ENCODE results near the gene CEACAM19.
"Not testable (repeated sequence)": the region's sequence is repeated elsewhere in the genome, so short reads cannot be mapped to it uniquely, and the experiment has no call there.

Gene CEACAM19, protein sequence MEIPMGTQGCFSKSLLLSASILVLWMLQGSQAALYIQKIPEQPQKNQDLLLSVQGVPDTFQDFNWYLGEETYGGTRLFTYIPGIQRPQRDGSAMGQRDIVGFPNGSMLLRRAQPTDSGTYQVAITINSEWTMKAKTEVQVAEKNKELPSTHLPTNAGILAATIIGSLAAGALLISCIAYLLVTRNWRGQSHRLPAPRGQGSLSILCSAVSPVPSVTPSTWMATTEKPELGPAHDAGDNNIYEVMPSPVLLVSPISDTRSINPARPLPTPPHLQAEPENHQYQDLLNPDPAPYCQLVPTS

GRCh38 chr19:44671400-44671799 lies at the start of gene CEACAM19:
TSS of gene CEACAM19 (plus strand) at chr19:44671482. CDS start at chr19:44671932, 450 bp downstream.
- DNase-seq (ENCODE audit: low spot score): no peak

DNA sequence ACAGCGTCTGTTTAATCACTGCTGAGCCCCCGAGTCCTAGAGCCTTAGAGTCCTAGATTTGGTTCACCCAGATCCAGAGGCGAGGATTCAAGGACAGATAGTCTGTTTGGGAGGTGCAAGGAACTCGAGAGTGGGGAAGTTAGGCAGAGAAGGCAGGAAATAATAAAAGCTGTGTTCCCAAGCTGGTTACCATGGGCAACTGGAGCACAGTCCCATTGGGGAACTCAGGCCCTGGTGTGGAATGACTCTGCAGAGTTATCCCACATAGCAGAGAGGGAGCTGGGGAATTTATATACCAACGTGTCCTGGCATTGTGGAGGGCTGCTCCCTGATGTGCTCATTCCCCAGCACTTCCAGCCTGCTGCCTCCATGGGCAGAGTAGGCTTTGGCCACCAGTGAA lies 48.2 kb upstream of the CEACAM19 start:
- no peak for DNase-seq (ENCODE audit: low spot score)

DNA sequence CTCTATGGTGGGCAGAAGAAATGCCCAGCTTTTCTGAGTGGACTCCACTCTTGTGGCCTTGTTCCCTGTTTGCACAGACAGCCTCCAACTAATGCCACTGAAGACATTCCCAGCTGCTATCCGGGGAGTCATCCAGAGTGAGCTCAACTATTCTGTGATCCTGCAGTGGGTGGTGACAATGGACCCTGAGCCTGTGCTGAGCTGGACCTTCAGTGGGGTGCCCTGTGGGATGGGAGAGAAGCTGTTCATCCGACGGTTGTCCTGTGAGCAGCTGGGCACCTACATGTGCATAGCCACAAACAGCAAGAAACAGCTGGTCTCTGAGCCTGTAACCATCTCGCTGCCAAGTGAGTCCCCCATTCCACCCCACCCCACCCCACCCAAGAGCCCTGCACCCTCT lies 47.7 kb upstream of the CEACAM19 start:
- no peak for DNase-seq (ENCODE audit: low spot score)

- no peak for DNase-seq (ENCODE audit: low spot score)
Observed at GRCh38 chr19:44624840-44625354, 46.4 kb upstream of the CEACAM19 start.

- not testable (repeated sequence) for DNase-seq (ENCODE audit: low spot score)
Observed at GRCh38 chr19:44625637-44626036, 45.6 kb upstream of the CEACAM19 start.

DNA sequence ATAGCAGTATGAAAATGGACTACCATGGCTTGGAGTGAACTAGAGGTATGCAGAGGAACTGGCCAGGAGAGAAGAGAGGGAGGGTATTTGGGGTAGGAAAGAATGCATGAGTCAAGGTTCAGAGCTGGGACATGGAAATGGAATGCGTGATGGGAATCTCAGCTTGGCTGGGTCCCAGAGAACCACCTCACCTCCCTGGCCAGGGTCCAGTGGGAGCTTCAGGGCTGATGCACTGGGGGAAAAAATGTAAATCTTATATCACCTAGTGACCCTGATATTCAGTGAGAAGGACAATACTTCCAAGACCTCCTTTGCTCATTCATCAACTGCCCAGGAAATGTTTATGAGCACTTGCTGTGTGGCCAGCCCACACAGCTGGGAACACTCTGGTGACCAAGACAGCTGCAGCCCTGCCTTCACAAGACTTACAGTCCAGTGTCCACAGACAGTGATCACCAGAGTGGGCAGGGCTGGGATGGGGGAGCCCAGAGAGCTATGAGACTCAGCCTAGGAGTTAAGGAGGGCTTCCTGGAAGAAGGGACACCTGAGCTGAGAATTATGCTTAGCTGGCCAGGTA lies 45.1 kb upstream of the CEACAM19 start:
- DNase-seq (ENCODE audit: low spot score): no peak

DNA sequence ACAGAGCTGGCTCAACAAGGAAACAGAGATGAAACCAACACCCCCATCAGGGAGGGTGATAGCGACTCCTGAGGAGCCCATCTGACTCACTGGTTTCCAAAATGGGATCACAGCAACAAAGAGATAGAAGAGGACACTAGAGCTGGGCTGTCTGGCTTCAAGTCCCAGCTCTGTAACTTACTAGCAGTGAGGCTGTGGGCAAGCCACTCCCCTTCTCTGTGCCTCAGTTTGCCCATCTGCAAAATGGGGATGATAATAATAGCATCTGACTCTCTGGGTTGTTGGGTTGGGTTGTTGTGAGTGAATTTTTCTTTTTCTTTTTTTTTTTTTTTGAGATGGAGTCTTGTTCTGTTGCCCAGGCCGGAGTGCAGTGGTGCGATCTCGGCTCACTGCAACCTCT lies 43.7 kb upstream of the CEACAM19 start:
- DNase-seq (ENCODE audit: low spot score): no peak

DNA sequence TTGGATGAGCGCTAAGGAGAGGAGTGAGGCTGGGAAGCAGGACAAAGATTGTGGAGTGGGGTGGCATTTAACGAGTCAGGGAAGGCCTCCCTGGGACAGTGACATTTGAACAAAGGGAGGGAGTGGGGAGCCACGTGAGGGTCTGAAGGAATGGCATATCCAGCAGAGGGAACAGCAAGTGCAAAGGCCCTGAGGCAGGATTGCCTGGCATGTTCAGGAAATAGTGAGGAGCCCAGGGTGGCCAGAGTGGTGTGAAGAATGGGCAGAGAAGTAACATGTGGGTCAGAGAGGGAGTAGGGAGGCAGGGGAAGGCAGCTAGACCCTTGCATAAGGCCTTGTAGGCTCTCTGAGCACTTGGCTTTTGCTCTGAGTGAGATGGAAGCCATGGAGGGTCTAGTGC lies 42.5 kb upstream of the CEACAM19 start:
- DNase-seq (ENCODE audit: low spot score): no peak

- not testable (repeated sequence) for DNase-seq (ENCODE audit: low spot score)
Observed at GRCh38 chr19:44631611-44632010, 39.7 kb upstream of the CEACAM19 start.

DNA sequence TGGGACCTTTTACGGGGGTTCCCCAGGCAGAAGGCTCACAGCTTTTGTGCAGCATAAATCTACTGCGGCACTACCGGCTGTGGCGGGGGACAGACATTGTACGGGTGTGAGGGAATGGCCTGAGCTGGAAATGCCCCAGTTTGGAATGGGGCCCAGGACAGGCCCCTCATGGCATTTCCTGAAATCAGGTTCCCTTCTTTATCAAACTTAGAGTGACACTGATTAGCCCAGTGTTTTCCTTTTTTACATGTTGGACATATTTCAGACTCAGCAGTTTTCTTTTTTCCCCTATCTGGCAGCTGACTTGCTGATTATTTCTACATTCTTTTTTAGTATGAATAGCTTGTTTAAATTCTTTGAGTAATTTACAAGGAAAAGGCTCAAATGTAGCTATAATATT lies 37.2 kb upstream of the CEACAM19 start:
- DNase-seq (ENCODE audit: low spot score): not testable (repeated sequence)

DNA sequence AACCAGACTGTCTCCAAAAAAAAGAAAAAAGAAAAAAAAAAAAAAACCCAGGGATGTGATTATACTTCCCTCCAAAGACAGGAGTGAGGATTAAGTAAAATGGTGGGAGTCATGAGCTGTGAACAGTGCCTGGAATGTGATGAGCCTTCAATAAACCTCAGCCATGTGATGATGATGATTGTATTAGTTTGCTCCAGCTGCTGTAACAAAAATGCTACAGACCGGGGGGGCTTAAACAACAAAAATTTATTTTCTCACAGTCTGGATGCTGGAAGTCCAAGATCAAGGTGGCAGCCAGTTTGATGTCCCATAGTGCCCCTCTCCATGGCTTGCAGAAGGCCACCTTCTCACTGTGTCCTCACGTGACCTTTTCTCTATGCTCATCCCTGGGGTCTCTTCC lies 36.5 kb upstream of the CEACAM19 start:
- no peak for DNase-seq (ENCODE audit: low spot score)

DNA sequence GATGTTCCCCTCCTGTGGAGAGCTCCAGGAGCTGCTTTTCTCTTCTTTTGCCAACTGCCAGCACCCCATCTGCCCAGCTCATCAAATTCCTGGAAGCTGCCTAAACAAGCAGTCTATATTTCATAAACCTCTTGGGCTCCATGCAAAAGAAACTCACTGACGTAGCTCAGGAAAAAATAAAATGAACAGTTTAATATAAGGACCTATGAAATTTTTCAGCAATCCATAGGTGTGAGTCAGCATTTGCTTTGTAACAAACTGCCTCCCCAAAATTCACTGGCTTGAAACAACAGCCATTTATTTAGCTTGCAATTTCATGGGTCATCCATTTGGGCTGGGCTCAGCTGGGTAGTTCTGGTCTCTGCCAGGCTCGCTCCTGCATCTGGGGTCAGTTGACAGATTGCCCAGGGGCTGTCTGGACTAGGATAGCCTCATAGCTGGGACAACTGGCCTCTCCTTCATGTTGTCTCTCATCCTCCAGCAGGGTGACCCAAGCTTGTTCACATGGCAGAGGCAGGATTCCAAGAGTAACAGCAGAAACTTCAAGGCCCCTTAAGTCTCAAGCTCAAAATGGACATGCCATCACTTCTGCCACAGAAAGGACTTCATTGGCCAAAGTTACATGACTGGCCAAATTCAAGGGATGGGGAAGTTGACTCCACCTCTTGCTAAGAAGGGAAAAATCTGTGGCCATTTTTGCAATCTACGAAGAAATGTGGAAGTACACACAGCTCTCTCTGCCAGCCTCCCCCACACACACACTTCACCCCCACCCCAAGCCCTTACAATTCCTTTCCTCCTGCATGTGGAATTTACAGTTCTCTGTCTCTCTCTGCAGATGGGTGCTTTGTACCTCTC lies 35.5 kb upstream of the CEACAM19 start:
- DNase-seq (ENCODE audit: low spot score): no peak

GRCh38 chr19:44636439-44637389 lies 34.6 kb upstream of the CEACAM19 start:
- DNase-seq (ENCODE audit: low spot score): no peak

GRCh38 chr19:44637390-44637764 lies 33.9 kb upstream of the CEACAM19 start:
- DNase-seq (ENCODE audit: low spot score): no peak

GRCh38 chr19:44640518-44640917 lies 30.8 kb upstream of the CEACAM19 start:
- no peak for DNase-seq (ENCODE audit: low spot score)

- DNase-seq (ENCODE audit: low spot score): no peak
Observed at GRCh38 chr19:44641501-44642265, 29.6 kb upstream of the CEACAM19 start.

DNA sequence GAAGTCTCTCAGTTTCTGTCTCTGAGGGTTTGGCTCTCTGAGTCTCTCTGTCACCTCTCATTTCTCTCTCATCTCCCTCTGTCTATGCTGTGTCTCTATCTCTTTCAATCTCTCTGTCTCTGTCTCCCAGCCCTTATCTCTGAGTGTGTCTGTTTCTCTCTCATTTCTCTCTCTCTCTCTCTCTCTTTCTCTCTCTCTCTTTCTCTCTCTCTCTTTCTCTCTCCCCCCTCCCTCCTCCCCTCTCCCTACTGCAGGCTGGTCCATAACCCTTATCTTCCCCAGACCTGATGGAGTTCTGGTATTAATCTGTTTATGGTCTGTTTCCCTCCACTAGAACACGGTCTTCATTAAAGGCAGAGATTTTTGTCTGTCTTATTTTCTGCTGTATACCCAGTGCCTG lies 28.9 kb upstream of the CEACAM19 start:
- DNase-seq (ENCODE audit: low spot score): no peak

DNA sequence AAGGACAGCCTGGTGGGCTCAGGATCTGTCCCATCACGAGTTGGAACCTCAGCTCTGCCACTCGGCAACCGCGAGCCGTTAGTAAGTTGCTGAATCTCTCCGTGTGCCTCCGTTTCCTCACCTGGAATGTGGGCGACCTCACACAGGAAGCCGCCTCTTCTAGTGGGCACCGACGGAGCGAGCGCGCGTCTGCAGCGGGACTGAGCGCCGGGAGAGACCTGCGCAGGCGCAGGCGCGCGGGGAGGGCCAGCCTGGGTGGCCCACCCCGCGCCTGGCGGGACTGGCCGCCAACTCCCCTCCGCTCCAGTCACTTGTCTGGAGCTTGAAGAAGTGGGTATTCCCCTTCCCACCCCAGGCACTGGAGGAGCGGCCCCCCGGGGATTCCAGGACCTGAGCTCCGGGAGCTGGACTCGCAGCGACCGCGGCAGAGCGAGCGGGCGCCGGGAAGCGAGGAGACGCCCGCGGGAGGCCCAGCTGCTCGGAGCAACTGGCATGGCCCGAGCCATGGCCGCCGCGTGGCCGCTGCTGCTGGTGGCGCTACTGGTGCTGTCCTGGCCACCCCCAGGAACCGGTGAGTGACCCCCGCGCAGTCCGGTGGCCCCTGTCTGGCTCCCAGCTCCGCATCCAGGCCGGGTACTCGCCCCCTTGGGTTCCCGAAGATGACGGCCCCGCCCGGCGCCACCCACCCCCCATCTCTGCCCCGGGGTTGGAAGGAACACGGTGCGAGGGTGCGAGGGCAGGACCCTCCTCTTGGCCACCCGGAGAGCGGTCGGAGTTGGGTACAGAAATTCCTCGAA lies 27.5 kb upstream of the CEACAM19 start, which contains the start of gene PVR:
Gene PVR (plus strand): TSS at position 306 of the 797 bp plus-strand sequence. CDS start 187 bp downstream, at position 493.
- DNase-seq (ENCODE audit: low spot score): peak; percentile 64

DNA sequence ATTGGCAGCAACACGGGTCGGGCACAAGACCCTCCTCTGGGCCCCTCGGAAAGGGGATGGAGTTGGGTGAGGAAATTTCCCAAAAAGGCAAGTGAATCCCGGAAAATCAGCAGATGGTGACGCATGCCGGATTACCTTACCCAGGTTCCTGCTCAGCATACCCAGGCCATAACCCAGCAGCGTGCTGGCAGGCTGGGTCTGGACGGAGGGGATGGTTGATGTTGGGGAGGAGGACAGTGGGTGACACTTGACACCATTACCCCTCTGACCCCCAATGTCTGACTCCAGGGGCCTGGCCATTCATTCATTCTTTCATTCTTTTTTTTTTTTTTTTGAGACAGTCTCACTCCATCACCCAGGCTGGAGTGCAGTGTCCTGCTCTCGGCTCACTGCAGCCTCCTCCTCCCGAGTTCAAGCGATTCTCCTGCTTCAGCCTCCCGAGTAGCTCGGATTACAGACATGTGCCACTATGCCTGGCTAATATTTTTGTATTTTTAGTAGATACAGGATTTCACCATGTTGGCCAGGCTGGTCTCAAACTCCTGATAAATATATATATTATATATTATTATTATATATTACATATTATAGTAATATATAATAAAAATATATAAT lies 26.8 kb upstream of the CEACAM19 start:
- DNase-seq (ENCODE audit: low spot score): no peak
